Thyroid gland (tissue), 4 donors: ENCODE measurements around the gene SMIM29. TPM values are rescaled to one million over a fixed set of nuclear protein-coding genes. Genes with fewer than 3 reads are reported as not detected.

Source experiments
- DNase-seq, 2 donors: peaks; one replicate each; pipeline ENCODE4 v3.0.0-alpha.2; 2019
- H3K27ac ChIP-seq, 3 donors: fragments of 200-600 bp; sonication (generic); 1 replicate in 2 of 3; 2 replicates in 1 of 3; pipeline ENCODE4 v1.5.1; 2016 to 2019; ENCODE audit warnings: mild to moderate bottlenecking in 1 of 3, moderate library complexity in 1 of 3
- H3K27me3 ChIP-seq: fragments of 200-600 bp; sonication (generic); one replicate; pipeline ENCODE4 v1.5.1; 2019
- H3K36me3 ChIP-seq, 2 donors: fragments of 200-600 bp; sonication (generic); one replicate each; pipeline ENCODE4 v1.5.1; 2016 to 2019
- H3K4me1 ChIP-seq, 2 donors: fragments of 200-600 bp; sonication (generic); one replicate each; pipeline ENCODE4 v1.5.1; 2017 to 2019
- H3K4me3 ChIP-seq, 3 donors: fragments of 200-600 bp; sonication (generic); replicated peaks in 1 of 3; 1 replicate in 2 of 3; 2 replicates in 1 of 3; pipeline ENCODE4 v1.5.1; 2016; ENCODE audit warnings: mild to moderate bottlenecking in 1 of 3
- H3K9me3 ChIP-seq: fragments of 200-600 bp; sonication (generic); one replicate; pipeline ENCODE4 v1.5.1; 2017
- CTCF ChIP-seq, 6 experiments: fragments of 200-600 bp in 3 of 6; fragments of 450-650 bp in 3 of 6; sonication (generic) in 3 of 6; IDR thresholded peaks; one replicate each; pipeline ENCODE4 v1.5.1; 2016 to 2019; ENCODE audit warnings: antibody characterized with exemption in 6 of 6, mild to moderate bottlenecking in 2 of 6, inconsistent platforms in 1 of 6, moderate library complexity in 1 of 6
- POLR2A ChIP-seq, 2 donors: fragments of 450-650 bp; IDR thresholded peaks; one replicate each; pipeline ENCODE4 v1.6.1; 2017; ENCODE audit warnings: antibody characterized with exemption in 2 of 2, mild to moderate bottlenecking in 2 of 2, moderate library complexity in 1 of 2
- WGBS, 2 donors: methylation state at CpG; one replicate each; pipeline ENCODE4 v1.1.5; 2017; 5-methylcytosine and 5-hydroxymethylcytosine counted together
- intact Hi-C: fragments of 100-400 bp; cut with DNase I; formaldehyde crosslinking; loops from one replicate; pipeline ENCODE4 v1.15.1; 2023
- total RNA-seq, 4 donors: library from RNA; depleted of rRNA; stranded (reverse); fragments of >200 nt; gene quantifications; one replicate each; pipeline ENCODE4 v1.2.3, GENCODE V29; 2016

SMIM29 gene
- total RNA-seq, 4 donors from 2014 or later, result 23.4 to 46.2 (median 31.1) TPM

GRCh38 chr6:34238585-34239499 is 10.0 kb downstream of the SMIM29 start:
- DNase-seq, result no peak
- intact Hi-C loops, result no loop called here
- Histone ChIP-seq H3K27ac (peak overlapping the region in 1 of 3 donors; percentile 10), H3K4me3 (peak overlapping the region in 1 of 3 donors; percentile 59), H3K27me3 (no peaks in the 10 kb centered on the region), H3K9me3 (no peaks in the 10 kb centered on the region), H3K36me3 (no peaks in the 10 kb centered on the region), H3K4me1 (peaks cover 14 to 33% of the 10 kb centered on the region in 2 donors)
- TF ChIP-seq POLR2A (IDR thresholded peaks at IDR 0.05), result no peak
- no peak for TF ChIP-seq CTCF (IDR thresholded peaks at IDR 0.05)
- 64 to 69% methylated on average over 13 to 14 of the region's 14 CpGs for WGBS, 2 donors

- Histone ChIP-seq H3K4me3 (peak overlapping the region in 2 of 3 donors; percentile 53 to 59), H3K36me3 (no peaks in the 10 kb centered on the region), H3K9me3 (no peaks in the 10 kb centered on the region), H3K4me1 (peaks cover 14 to 28% of the 10 kb centered on the region in 2 donors), H3K27ac (peak overlapping the region in 1 of 3 donors; percentile 10), H3K27me3 (no peaks in the 10 kb centered on the region)
- TF ChIP-seq POLR2A (IDR thresholded peaks at IDR 0.05), result no peak
- peak in 3 of 6 experiments; percentile 18 to 37 (median 25) for TF ChIP-seq CTCF (IDR thresholded peaks at IDR 0.05)
- intact Hi-C loops, result no loop called here
- WGBS, 2 donors, result 7 to 10% methylated on average over 24 to 48 of the region's 64 CpGs
- peak; percentile 41 to 43 for DNase-seq
These were observed 10.9 kb downstream of the SMIM29 start for GRCh38 chr6:34237722-34238584.

- intact Hi-C loops, result no loop called here
- 0% methylated on average over 1 of the region's 78 CpGs; no CpG with 5 or more reads in 1 of the 2 donors for WGBS, 2 donors
These were observed 11.5 kb downstream of the SMIM29 start for GRCh38 chr6:34237316-34237721.

More at GRCh38 chr6:34237316-34237721, 11.5 kb downstream of the SMIM29 start:
- peak overlapping the region in 1 of 3 donors; percentile 97 for H3K27ac ChIP-seq
- H3K4me3 ChIP-seq, result peak overlapping the region in 2 of 3 donors; percentile 53 to 59
- no peak for TF ChIP-seq POLR2A (IDR thresholded peaks at IDR 0.05)
- no peak for TF ChIP-seq CTCF (IDR thresholded peaks at IDR 0.05)
- H3K4me1 ChIP-seq, result peaks cover 14 to 28% of the 10 kb centered on the region in 2 donors
- H3K36me3 ChIP-seq, result no peaks in the 10 kb centered on the region
- no peaks in the 10 kb centered on the region for H3K9me3 ChIP-seq
- no peaks in the 10 kb centered on the region for H3K27me3 ChIP-seq
- peak; percentile 30 to 47 for DNase-seq
